NB4 (cell line): ENCODE data around the gene LGALS4.

Source experiments
- DNase-seq: peaks from one replicate; pipeline ENCODE4 v3.0.0; 2010; ENCODE audit warnings: low read depth
- H3K4me3 ChIP-seq: one replicate; pipeline ENCODE4 v1.5.1; 2011; ENCODE audit warnings: mild to moderate bottlenecking, low read depth, low read length, moderate library complexity
- MYC ChIP-seq: IDR thresholded peaks from 2 replicates; pipeline ENCODE4 v1.6.1; 2011; ENCODE audit warnings: low read depth, low read length
- POLR2A ChIP-seq: IDR thresholded peaks from 2 replicates; pipeline ENCODE4 v1.6.1; 2011; ENCODE audit warnings: mild to moderate bottlenecking; ENCODE audit not compliant: insufficient read length; ENCODE audit errors: extremely low read depth
- TF ChIP-seq, protein P1 (sequence below): IDR thresholded peaks from 2 replicates; pipeline ENCODE4 v1.6.1; 2011; ENCODE audit warnings: low read depth, low read length
- TF ChIP-seq, protein P2 (sequence below): IDR thresholded peaks from one replicate; pipeline ENCODE4 v1.5.1; 2012; ENCODE audit warnings: low read depth, low read length

LGALS4 gene

DNA sequence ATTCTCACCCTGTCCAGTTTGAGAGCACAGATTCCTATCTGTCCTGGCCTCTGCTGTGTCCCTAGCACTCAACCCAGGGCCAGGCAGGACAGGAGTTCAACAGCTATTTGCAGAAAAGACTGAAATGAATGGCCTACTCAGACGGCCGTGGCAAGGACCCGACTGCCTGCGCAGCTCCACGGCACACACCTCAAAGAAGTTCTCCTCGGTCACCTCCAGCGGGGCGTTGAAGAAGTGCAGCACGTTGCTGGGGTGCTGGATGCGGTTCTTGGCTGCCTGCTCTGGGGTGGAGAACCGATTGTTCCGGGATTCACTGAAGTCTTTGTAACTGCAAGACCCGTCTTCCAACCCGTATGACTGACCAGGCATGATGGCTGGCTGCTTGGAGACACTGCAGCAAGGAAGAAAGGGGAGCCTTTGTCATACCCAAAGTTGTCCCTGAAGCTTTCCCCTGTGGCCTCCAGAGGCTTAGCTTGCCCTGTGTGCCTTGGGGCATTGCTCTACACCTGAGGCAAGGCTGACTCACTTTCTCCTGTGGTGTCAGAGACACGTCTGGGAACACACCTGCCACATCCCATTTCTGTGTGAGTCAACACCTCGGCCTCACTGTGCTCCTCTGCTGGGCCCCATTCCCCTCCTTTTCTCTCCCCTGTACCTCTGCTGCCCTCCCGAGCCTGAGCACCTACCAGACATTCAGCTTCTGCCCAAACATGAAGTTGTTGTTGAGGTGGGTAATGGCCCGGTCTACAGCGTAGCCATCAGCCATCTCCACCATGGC, 25.7 kb upstream of the LGALS4 start:
- DNase-seq: no peak
- H3K4me3 ChIP-seq: no peak overlapping the region
- TF ChIP-seq, protein P1, sequence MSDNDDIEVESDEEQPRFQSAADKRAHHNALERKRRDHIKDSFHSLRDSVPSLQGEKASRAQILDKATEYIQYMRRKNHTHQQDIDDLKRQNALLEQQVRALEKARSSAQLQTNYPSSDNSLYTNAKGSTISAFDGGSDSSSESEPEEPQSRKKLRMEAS: no peak

- no peak for DNase-seq
- H3K4me3 ChIP-seq: no peak overlapping the region
- TF ChIP-seq, protein P1: no peak
- no peak for TF ChIP-seq POLR2A
- TF ChIP-seq, protein P2, sequence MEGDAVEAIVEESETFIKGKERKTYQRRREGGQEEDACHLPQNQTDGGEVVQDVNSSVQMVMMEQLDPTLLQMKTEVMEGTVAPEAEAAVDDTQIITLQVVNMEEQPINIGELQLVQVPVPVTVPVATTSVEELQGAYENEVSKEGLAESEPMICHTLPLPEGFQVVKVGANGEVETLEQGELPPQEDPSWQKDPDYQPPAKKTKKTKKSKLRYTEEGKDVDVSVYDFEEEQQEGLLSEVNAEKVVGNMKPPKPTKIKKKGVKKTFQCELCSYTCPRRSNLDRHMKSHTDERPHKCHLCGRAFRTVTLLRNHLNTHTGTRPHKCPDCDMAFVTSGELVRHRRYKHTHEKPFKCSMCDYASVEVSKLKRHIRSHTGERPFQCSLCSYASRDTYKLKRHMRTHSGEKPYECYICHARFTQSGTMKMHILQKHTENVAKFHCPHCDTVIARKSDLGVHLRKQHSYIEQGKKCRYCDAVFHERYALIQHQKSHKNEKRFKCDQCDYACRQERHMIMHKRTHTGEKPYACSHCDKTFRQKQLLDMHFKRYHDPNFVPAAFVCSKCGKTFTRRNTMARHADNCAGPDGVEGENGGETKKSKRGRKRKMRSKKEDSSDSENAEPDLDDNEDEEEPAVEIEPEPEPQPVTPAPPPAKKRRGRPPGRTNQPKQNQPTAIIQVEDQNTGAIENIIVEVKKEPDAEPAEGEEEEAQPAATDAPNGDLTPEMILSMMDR: no peak
- TF ChIP-seq MYC: no peak
Measured at GRCh38 chr19:38837656-38838121, 24.9 kb upstream of the LGALS4 start.

DNA sequence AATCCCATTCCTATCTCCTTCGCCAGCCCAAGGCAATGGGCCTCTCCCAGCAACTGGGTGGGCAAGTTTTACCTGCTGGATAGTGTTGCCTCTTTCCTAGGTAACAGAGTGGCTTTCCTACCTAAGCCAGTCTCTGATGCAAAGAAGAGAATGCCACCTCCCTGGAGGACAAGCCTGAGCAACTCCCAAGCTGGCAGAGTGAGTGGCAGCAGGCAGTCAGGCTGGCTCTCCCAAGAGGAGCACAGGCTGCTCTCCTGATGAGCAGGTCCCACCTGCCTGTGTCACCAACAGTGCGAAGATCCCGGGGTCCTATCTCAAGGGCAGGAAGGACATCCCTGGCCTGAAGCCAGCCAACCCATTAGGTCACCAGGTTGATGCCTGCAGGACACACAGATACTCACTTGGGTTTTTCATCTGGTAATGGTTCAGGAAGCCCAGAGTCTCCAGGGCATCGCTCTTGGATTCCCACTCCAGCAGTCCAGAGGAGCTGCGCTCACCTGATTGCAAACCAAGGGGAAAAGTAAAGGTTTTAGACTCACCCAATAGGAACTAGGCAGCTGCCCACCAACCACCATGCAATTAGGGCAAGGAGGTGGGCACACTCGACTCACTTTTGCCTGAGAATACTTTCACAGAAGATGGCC, 24.4 kb upstream of the LGALS4 start:
- DNase-seq: no peak
- H3K4me3 ChIP-seq: no peak overlapping the region
- no peak for TF ChIP-seq POLR2A
- TF ChIP-seq, protein P1: no peak
- no peak for TF ChIP-seq MYC
- TF ChIP-seq, protein P2: no peak

- TF ChIP-seq POLR2A: no peak
- TF ChIP-seq, protein P1: no peak
- TF ChIP-seq, protein P2: no peak
- no peak for TF ChIP-seq MYC
- no peak for DNase-seq
- H3K4me3 ChIP-seq: no peak overlapping the region
Measured at GRCh38 chr19:38836159-38836982, 23.6 kb upstream of the LGALS4 start.

DNA sequence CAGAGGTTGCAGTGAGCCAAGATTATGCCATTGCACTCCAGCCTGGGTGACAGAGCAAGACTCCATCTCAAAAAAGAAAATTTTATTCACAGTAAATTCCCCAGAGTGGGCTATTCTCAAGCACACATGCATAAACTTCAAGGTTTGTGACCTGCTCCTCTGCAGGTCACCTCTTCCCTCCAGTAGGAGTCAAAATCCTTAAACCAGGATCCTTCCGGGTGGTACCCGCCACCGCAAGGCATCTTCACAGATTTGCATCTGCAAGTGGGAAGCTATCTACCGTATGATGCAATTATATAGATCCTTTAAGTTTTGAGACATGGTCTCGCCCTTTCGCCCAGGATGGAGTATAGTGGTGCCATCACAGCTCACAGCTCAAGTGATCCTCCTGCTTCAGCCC, 21.8 kb upstream of the LGALS4 start:
- H3K4me3 ChIP-seq: no peak overlapping the region
- DNase-seq: no peak
- TF ChIP-seq, protein P2: no peak
- TF ChIP-seq MYC: no peak
- TF ChIP-seq, protein P1: no peak
- no peak for TF ChIP-seq POLR2A
